OCI-LY1 (cell line): ENCODE data around the gene WDR89.
"Not testable (repeated sequence)": the region's sequence is repeated elsewhere in the genome, so short reads cannot be mapped to it uniquely, and the experiment has no call there.

Source experiments
- EZH2 ChIP-seq: fragments of 200-600 bp; sonication (generic), shearing (Covaris generic); IDR thresholded peaks from 2 replicates; pipeline ENCODE4 v1.8.0; 2017; ENCODE audit warnings: borderline replicate concordance, mixed run types, mild to moderate bottlenecking, antibody characterized with exemption, low read length, moderate library complexity, mixed read lengths
- TF ChIP-seq, protein P1 (sequence below): fragments of 200-600 bp; sonication (generic), shearing (Covaris generic); IDR thresholded peaks from 2 replicates; pipeline ENCODE4 v1.5.1; 2017; ENCODE audit warnings: mild to moderate bottlenecking, antibody characterized with exemption, low read length, moderate library complexity, mixed read lengths

GRCh38 chr14:63583046-63583445 is 58.6 kb downstream of the WDR89 start:
- TF ChIP-seq, protein P1, sequence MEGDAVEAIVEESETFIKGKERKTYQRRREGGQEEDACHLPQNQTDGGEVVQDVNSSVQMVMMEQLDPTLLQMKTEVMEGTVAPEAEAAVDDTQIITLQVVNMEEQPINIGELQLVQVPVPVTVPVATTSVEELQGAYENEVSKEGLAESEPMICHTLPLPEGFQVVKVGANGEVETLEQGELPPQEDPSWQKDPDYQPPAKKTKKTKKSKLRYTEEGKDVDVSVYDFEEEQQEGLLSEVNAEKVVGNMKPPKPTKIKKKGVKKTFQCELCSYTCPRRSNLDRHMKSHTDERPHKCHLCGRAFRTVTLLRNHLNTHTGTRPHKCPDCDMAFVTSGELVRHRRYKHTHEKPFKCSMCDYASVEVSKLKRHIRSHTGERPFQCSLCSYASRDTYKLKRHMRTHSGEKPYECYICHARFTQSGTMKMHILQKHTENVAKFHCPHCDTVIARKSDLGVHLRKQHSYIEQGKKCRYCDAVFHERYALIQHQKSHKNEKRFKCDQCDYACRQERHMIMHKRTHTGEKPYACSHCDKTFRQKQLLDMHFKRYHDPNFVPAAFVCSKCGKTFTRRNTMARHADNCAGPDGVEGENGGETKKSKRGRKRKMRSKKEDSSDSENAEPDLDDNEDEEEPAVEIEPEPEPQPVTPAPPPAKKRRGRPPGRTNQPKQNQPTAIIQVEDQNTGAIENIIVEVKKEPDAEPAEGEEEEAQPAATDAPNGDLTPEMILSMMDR, result not testable (repeated sequence)
- TF ChIP-seq EZH2, result not testable (repeated sequence)
